HepG2 (cell line): ENCODE results near the gene SNHG17.

ENCODE experiments used
- EP300 ChIP-seq, 3 experiments: sonication (generic) in 1 of 3; formaldehyde crosslinking in 1 of 3; IDR thresholded peaks; 2 replicates each; pipeline versions ENCODE4 v1.5.1 to v1.6.1; 2011 to 2020; ENCODE audit warnings: low read depth in 2 of 3, low read length in 2 of 3, borderline replicate concordance in 1 of 3, improper control_type of control experiment in 1 of 3, mild to moderate bottlenecking in 1 of 3, missing genetic modification reagents in 1 of 3, moderate library complexity in 1 of 3
- MLLT10 ChIP-seq: sonication (generic); formaldehyde crosslinking; IDR thresholded peaks from 2 replicates; pipeline ENCODE4 v1.4.0; 2020; ENCODE audit warnings: missing genetic modification reagents
- REPIN1 ChIP-seq: sonication (generic); formaldehyde crosslinking; IDR thresholded peaks from 2 replicates; pipeline ENCODE4 v1.8.0; 2022; ENCODE audit warnings: missing genetic modification reagents, low read depth, mild to moderate bottlenecking, borderline replicate concordance
- SSRP1 ChIP-seq: IDR thresholded peaks from 2 replicates; pipeline ENCODE4 v1.6.1; 2016; ENCODE audit warnings: control low read depth
- THYN1 ChIP-seq: sonication (generic); formaldehyde crosslinking; IDR thresholded peaks from 2 replicates; pipeline ENCODE4 v1.8.1; 2023; ENCODE audit warnings: low read depth, mild to moderate bottlenecking, moderate library complexity, missing genetic modification reagents, borderline replicate concordance
- ZNF3 ChIP-seq: IDR thresholded peaks from 2 replicates; pipeline ENCODE4 v1.7.0; 2017; ENCODE audit warnings: inconsistent platforms
- ZNF484 ChIP-seq: sonication (generic); formaldehyde crosslinking; IDR thresholded peaks from 2 replicates; pipeline ENCODE4 v1.5.1; 2020; ENCODE audit warnings: mild to moderate bottlenecking, low read depth, missing genetic modification reagents, borderline replicate concordance
- TF ChIP-seq, protein P1 (sequence below): sonication (generic); formaldehyde crosslinking; IDR thresholded peaks from 2 replicates; pipeline ENCODE4 v1.5.1; 2020; ENCODE audit warnings: missing genetic modification reagents, mild to moderate bottlenecking, borderline replicate concordance
- TF ChIP-seq, protein P2 (sequence below): sonication (generic); formaldehyde crosslinking; IDR thresholded peaks from 2 replicates; pipeline ENCODE4 v1.5.0; 2020; ENCODE audit warnings: mild to moderate bottlenecking, missing genetic modification reagents, moderate library complexity

GRCh38 chr20:38372806-38373205 is 62.3 kb downstream of the SNHG17 start:
- TF ChIP-seq, protein P1, sequence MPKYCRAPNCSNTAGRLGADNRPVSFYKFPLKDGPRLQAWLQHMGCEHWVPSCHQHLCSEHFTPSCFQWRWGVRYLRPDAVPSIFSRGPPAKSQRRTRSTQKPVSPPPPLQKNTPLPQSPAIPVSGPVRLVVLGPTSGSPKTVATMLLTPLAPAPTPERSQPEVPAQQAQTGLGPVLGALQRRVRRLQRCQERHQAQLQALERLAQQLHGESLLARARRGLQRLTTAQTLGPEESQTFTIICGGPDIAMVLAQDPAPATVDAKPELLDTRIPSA (CRISPR knock-in tag) = no peak
- no peak for TF ChIP-seq EP300 (IDR thresholded peaks at IDR 0.05; ENCODE audit: low read depth in 2 of 2, low read length in 2 of 2)
- no peak for TF ChIP-seq EP300 (CRISPR knock-in tag; IDR thresholded peaks at IDR 0.05; ENCODE audit: borderline replicate concordance)
- no peak for TF ChIP-seq ZNF484 (CRISPR knock-in tag)
- TF ChIP-seq MLLT10 (CRISPR knock-in tag) = no peak
- TF ChIP-seq REPIN1 (CRISPR knock-in tag) = no peak
- TF ChIP-seq ZNF3 (CRISPR knock-in tag) = no peak
- TF ChIP-seq, protein P2, sequence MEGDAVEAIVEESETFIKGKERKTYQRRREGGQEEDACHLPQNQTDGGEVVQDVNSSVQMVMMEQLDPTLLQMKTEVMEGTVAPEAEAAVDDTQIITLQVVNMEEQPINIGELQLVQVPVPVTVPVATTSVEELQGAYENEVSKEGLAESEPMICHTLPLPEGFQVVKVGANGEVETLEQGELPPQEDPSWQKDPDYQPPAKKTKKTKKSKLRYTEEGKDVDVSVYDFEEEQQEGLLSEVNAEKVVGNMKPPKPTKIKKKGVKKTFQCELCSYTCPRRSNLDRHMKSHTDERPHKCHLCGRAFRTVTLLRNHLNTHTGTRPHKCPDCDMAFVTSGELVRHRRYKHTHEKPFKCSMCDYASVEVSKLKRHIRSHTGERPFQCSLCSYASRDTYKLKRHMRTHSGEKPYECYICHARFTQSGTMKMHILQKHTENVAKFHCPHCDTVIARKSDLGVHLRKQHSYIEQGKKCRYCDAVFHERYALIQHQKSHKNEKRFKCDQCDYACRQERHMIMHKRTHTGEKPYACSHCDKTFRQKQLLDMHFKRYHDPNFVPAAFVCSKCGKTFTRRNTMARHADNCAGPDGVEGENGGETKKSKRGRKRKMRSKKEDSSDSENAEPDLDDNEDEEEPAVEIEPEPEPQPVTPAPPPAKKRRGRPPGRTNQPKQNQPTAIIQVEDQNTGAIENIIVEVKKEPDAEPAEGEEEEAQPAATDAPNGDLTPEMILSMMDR (CRISPR knock-in tag) = no peak
- no peak for TF ChIP-seq SSRP1
- no peak for TF ChIP-seq THYN1 (CRISPR knock-in tag)
